Urothelium cell line (cell line): ENCODE results near the gene GRIN1.

Experiments used
- DNase-seq: peaks from one replicate; pipeline ENCODE4 v3.0.0; 2011; ENCODE audit warnings: low spot score, mixed read lengths
- FAIRE-seq: peaks from 2 replicates; lab custom pipeline; 2011; peaks lifted over from hg19 to GRCh38; lab: Jason Lieb, UNC

Gene GRIN1

DNA sequence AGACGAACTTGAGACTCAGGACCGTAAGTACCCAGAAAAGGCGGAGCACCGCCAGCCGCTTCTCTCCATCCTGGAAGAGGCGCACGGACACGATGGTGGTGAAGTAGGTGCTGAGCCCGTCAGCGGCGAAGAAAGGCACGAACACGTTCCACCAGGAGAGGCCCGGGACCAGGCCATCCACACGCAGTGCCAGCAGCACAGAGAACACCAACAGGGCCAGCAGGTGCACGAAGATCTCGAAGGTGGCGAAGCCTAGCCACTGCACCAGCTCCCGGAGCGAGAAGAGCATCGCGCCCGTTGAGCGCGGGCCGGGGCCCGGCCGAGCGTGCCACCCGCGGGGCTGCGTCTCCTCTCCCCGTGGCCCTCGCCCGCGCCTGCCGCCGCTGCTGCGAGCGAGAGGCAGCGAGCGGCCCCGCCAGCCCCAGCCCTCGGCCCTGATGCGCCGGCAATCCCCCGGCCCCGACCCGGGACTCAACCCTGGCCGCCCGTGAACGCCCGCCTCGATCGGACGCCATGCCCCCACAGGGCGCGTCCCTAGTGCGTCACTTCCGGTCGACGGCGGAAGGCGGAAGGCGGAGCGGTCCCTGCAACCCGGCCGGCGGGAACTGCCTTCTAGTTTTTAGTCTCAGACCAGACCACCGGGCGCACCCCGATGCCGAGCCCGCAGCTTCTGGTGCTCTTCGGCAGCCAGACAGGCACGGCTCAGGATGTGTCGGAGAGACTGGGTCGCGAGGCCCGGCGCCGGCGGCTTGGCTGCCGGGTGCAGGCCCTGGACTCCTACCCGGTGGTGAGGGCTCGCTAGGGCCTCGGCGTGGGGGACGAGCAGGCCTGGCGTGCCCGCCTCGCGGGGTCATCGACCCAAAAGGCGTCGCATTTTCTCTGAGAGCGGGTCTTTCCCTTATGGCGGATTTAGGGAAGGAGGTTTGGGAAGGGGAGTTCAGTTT lies 66.4 kb downstream of the GRIN1 start, which contains the start of the genes NDOR1 and TMEM203:
NDOR1 (plus strand) TSS at position 575 of the 944 bp plus-strand sequence; CDS start at position 653, 78 bp downstream.
TMEM203 (minus strand) TSS at position 523 of the 944 bp plus-strand sequence; CDS start at position 289, 234 bp downstream.
- FAIRE-seq (peak; percentile 37), DNase-seq (peak; percentile 92)

DNA sequence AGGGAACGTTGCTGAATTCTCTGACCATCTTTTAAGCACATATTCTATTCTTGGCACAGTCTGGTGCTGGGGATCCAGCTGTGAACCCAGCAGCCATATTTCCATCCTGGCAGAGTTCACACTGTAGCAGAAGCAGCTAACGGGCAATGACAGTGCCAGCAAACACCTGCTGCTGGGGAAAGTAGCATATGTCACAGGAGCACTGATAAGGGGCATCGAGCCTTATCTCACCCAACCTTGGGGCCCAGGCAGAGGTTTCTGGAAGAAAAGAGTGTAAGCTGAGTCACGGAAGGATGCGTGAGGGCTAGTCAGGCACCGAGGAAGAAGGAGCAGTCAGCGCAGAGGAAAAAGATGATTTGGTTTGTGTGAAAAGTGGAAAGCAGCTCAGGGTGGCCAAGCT lies 67.6 kb downstream of the GRIN1 start:
- FAIRE-seq: no peak
- DNase-seq: no peak

DNA sequence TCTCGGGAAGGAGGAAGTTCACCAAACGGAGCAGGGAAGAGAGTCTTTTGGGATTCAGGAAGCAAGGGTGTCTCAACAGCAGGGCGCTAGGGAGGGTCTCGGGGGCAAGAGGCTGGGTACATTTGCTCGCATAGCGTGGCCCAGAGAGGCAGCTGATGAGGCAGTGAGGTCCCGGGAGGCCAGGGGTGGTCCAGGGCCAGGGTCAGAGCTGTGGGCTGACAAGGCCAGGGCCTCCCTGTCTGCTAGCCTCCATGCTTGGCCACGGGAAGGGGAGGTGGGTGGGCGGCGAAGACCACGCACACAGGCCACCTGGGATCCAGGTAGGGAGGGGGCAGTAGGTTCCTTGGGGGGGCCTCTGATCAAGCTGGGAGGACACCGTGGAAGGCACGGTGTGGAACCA lies 72.6 kb downstream of the GRIN1 start:
- no peak for FAIRE-seq
- no peak for DNase-seq

DNA sequence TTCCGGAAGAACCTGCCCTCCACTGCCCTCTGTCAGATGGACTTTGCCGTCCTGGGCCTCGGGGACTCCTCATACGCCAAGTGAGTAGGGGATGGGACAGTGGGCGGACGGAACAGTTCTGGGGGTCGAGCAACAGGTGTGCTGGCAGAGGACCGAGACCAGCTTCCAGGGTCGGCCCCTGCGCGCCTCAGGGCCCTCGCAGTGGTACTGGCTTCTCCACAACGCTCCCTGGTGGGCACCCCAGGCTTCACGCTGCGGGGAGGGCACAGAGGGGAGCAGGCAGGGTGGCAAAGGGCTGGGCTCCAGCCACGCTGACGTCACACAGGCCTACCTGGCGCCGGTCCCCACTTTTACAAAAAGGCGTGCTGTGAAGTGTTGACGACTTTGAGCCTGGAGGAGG lies 73.6 kb downstream of the GRIN1 start:
- DNase-seq (no peak), FAIRE-seq (no peak)

DNA sequence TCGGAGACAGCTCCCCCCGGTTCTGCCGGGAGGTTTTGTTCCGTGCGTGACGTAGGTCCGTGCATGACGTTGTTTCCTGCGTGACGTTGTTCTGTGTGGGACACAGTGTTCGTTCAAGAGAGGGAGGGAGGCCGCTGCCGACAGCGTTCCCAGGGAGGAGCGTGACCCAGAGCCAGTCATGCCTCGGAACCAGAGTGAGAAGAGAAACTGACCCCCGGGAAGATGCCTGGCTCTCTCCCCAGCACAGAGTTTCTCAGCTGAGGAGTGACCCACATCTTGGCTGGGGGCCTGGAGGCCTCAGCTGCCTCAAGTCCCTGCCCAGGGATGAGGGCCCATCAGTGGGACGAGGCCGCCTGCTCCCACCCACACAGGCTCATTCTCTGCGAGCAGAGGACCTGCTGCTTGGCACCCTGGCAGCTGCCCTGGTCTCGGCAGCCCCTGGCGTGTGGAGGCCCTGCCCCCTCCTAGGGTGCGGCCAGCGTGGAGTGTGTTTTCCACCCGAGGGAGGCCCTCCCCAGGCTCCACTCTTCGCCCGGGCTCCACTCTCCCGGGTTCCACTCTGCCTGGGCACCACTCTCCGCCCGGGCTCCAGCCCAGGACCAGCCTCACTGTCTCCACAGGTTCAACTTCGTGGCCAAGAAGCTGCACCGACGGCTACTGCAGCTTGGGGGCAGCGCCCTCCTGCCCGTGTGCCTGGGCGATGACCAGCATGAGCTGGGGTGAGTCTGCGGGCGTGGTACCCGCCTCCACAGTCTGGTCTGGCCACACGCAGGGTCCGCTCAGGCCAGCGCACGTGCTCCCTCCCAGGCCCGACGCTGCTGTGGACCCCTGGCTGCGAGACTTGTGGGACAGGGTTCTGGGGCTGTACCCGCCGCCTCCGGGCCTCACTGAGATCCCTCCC lies 74.5 kb downstream of the GRIN1 start:
- FAIRE-seq: no peak
- no peak for DNase-seq

DNA sequence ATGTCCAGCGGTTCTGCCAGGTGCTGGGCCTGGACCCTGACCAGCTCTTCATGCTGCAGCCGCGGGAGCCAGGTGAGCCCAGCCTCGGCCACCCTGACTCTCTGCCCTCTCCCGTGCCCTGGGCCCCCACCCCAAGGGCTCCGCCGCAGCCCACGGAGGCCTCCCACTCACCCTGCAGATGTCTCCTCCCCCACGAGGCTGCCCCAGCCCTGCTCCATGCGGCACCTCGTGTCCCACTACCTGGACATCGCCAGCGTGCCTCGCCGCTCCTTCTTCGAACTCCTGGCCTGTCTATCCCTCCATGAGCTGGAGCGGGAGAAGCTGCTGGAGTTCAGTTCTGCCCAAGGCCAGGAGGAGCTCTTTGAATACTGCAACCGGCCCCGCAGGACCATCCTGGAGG lies 75.7 kb downstream of the GRIN1 start:
- FAIRE-seq (no peak), DNase-seq (no peak)

DNA sequence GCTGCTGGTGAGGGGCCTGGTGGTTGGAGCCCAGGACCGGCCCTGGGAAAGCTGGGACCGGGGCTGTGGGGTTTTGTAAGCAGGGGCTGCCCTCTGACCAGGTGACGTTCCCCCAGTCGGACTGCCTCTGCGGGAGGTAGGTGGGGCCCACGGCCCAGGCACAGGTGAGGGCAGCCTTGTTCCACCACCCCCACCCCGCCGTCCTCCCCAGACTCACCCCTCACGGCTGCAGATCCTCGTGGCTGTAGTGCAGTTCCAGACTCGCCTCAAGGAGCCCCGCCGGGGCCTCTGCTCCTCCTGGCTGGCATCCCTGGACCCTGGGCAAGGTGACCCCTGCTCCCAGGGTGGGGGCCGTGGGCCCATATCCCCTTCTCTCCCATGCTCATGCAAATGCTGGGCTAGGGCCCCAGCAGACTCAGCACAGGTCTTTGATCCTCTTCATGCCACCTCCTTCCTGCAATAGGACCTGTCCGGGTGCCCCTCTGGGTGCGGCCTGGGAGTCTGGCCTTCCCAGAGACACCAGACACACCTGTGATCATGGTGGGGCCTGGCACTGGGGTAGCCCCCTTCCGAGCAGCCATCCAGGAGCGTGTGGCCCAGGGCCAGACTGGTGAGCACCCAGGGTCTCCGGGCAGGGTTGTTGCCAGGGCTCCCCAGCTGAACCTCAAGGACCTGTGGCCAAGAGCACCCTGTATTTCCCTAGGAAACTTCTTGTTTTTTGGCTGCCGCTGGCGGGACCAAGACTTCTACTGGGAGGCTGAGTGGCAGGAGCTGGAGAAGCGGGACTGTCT lies 76.4 kb downstream of the GRIN1 start:
- FAIRE-seq (no peak), DNase-seq (no peak)

DNA sequence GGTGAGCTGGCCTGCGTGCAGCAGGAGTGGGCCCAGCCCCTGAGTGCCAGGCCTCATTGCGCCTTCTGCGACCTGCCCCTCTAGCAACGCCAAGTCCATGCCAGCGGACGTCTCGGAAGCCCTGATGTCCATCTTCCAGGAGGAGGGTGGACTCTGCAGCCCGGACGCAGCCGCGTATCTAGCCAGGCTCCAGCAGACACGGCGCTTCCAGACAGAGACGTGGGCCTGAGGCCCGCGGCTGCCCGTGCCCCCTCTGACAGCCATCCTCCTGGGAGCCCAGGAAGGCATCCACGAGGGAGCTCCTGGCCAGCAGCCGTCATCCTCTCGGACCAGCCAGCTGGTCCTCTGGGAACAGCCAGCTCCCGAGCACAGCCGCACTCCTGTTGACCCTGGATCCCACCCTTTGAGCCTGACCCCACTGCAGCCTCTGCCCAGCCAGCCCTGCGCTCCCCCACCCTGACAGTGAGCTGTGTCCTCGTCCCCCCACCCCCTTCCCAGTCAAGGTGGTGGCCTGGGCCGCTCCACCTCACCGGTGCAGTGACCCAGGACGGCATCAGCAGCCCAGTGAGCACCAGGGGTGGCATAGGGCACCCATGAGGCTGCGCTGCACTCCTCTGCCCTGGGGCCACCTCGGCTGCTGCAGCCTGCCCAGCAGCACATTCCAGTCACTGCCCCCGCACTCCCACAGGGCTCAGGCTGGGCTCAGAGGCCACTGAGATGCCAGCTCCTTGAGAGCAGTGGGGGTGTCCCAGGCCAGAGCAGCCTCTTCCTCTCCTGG lies 77.4 kb downstream of the GRIN1 start:
- FAIRE-seq (no peak), DNase-seq (no peak)

DNA sequence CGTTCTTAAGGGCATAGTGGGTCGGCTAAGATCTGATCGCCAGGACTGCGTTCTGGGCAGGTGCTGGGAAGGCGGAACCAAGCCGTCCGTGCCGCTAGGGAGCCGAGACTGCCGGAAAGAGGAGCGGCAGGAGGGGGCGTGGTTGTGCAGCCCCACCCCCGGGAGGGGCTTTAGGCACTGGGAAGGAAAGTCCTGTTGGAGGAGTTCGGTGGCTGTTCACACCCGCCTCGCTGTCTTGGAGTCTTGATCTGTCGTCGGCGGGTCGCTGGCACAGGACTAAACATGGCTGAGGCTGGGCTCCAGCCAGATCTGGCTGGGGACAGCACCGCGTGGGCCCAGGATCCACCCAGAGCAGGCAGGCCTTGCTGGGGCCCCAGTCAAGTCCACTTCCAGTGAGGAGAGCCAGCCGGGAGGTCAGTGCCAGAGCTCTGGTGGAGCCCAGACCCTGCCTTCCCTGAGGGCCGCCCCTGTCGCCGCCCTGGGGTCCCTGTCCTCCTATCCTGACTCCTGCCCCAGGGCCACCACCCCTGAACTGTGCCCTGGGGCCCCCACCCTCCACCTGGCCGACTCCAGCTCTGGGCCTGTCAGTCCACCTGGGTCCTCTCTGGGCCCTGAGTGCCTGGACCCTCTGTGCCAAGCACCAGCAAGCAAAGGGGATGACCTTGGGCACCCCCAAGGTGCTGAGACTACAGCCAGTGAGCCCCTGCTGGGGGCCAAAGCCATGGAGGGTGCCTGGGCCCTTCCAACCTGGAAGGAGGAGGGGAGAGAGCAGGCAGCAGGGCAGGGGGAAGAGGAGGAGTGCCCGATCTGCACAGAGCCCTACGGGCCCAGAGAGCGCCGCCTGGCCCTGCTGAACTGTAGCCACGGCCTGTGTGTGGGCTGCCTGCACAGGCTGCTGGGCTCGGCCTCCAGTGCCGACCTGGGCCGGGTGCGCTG lies 78.6 kb downstream of the GRIN1 start:
- FAIRE-seq (no peak), DNase-seq (no peak)

DNA sequence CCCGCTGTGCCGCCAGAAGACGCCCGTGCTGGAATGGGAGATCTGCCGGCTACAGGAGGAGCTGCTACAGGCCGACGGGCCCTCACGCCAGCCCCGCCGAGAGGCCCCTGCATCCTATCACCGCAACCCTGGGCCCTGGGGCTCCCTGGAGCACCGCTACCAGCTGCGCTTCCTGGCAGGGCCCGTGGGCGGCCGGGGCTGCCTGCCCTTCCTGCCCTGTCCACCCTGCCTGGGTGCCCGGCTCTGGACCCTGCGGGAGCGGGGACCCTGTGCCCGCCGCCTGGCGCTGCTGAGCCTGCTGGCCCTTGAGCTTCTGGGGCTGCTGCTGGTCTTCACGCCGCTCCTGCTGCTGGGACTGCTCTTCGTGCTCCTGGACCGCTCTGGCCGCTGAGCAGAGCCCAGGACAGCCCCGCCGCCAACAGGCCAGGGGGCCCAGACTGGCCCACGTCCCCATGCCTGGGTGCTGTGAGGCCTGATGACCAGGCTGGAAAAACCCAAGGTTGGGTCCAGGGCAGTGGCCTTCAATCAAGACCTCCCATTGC lies 79.3 kb downstream of the GRIN1 start:
- DNase-seq (no peak), FAIRE-seq (no peak)
